T-helper 22 cell (primary cell): Measurements from ENCODE around the gene ADGRG3.

Experiments used
- DNase-seq: peaks from one replicate; pipeline ENCODE4 v3.0.0-alpha.2; 2020; ENCODE audit warnings: low read depth

The ADGRG3 gene

GRCh38 chr16:57630931-57631845 is 36.9 kb upstream of the ADGRG3 start:
- DNase-seq = no peak

GRCh38 chr16:57632568-57632967 is 35.5 kb upstream of the ADGRG3 start:
- no peak for DNase-seq

GRCh38 chr16:57633383-57634064 is 34.6 kb upstream of the ADGRG3 start:
- no peak for DNase-seq

- no peak for DNase-seq
Observed at GRCh38 chr16:57634171-57634570, 33.9 kb upstream of the ADGRG3 start.

- DNase-seq = no peak
Observed at GRCh38 chr16:57635266-57636097, 32.6 kb upstream of the ADGRG3 start.

- no peak for DNase-seq
Observed at GRCh38 chr16:57636184-57636583, 31.9 kb upstream of the ADGRG3 start.

- no peak for DNase-seq
Observed at GRCh38 chr16:57637020-57637419, 31.1 kb upstream of the ADGRG3 start.

GRCh38 chr16:57637424-57637823 is 30.7 kb upstream of the ADGRG3 start:
- DNase-seq = no peak

GRCh38 chr16:57637965-57638364 is 30.1 kb upstream of the ADGRG3 start:
- no peak for DNase-seq

- no peak for DNase-seq
Observed at GRCh38 chr16:57638381-57638780, 29.7 kb upstream of the ADGRG3 start.

GRCh38 chr16:57639172-57639887 is 28.8 kb upstream of the ADGRG3 start:
- no peak for DNase-seq

- no peak for DNase-seq
Observed at GRCh38 chr16:57640185-57640584, 27.9 kb upstream of the ADGRG3 start.

GRCh38 chr16:57640612-57641011 is 27.5 kb upstream of the ADGRG3 start:
- DNase-seq = no peak

GRCh38 chr16:57642160-57643135 is 25.7 kb upstream of the ADGRG3 start:
- DNase-seq = no peak

- no peak for DNase-seq
Observed at GRCh38 chr16:57643147-57643874, 24.8 kb upstream of the ADGRG3 start.

- DNase-seq = no peak
Observed at GRCh38 chr16:57643910-57644309, 24.2 kb upstream of the ADGRG3 start.

- no peak for DNase-seq
Observed at GRCh38 chr16:57644383-57645014, 23.6 kb upstream of the ADGRG3 start.

GRCh38 chr16:57645169-57645568 is 22.9 kb upstream of the ADGRG3 start:
- no peak for DNase-seq

GRCh38 chr16:57645691-57646387 is 22.3 kb upstream of the ADGRG3 start:
- no peak for DNase-seq
